ENCODE results near the gene EIF3M. TPM values are rescaled to one million over a fixed set of nuclear protein-coding genes. Genes with fewer than 3 reads are reported as not detected.

EIF3M gene
- total and polyA plus RNA-seq, 2 of the 8 experiments (the other 6 are each of a cell fraction or from before 2014, with no cell fraction given) = 302 to 444 TPM

- Histone ChIP-seq H2AFZ (ENCODE audit: low read length) (peak overlapping the region; percentile 49; the same call in 1 of the 2 replicates), H2BK20ac (ENCODE audit: low read length) (no peak overlapping the region)
Observed at GRCh38 chr11:32574421-32574820, 9.2 kb upstream of the EIF3M start.

More at GRCh38 chr11:32574421-32574820, 9.2 kb upstream of the EIF3M start:
- Histone ChIP-seq H4K5ac (ENCODE audit: insufficient read length, low read depth, low read length) (no peak overlapping the region), H3K27me3 (replicated peaks in 1 of 4; ENCODE audit: control insufficient read depth in 3 of 4, extremely low read depth in 1 of 4, insufficient read depth in 3 of 4, low read length in 3 of 4) (peaks cover 0 to 5% (median 3%) of the 10 kb centered on the region in 4 experiments; a peak in 3 of 7 replicates), H3K9me3 (ENCODE audit: insufficient read depth in 2 of 2, low read depth in 1 of 2, low read length in 1 of 2) (no peaks in the 10 kb centered on the region), H4K8ac (ENCODE audit: extremely low read depth, insufficient read depth, low read length) (no peak overlapping the region), H2BK15ac (ENCODE audit: low read length) (no peak overlapping the region), H2BK120ac (replicated peaks; ENCODE audit: low read depth, low read length) (no peak overlapping the region), H3K79me1 (ENCODE audit: low read depth, low read length) (no peaks in the 10 kb centered on the region), H3K36me3 (ENCODE audit: control insufficient read depth in 2 of 4, insufficient read depth in 4 of 4, low read length in 3 of 4) (no peaks in the 10 kb centered on the region), H4K20me1 (replicated peaks in 1 of 2; ENCODE audit: control insufficient read depth in 1 of 2, insufficient read depth in 2 of 2, low read length in 2 of 2) (no peaks in the 10 kb centered on the region), H3K4me2 (ENCODE audit: insufficient read depth in 1 of 2, low read depth in 2 of 2, low read length in 2 of 2) (no peak overlapping the region), H3K4ac (replicated peaks; ENCODE audit: insufficient read length, low read depth, low read length) (no peak overlapping the region), H4K91ac (replicated peaks; ENCODE audit: insufficient read length, low read length) (no peak overlapping the region), H2BK12ac (ENCODE audit: low read depth, low read length) (no peak overlapping the region; the same call in 1 of the 2 replicates), H3K56ac (replicated peaks; ENCODE audit: insufficient read length, low read depth, low read length) (no peak overlapping the region), H2AK5ac (ENCODE audit: low read depth, low read length) (no peak overlapping the region), H3K4me1 (replicated peaks in 1 of 4; ENCODE audit: control insufficient read depth in 3 of 4, insufficient read depth in 4 of 4, low read length in 3 of 4) (peaks cover 0 to 7% (median 4%) of the 10 kb centered on the region in 4 experiments; a peak in 5 of 7 replicates), H3K79me2 (ENCODE audit: control insufficient read depth in 1 of 2, insufficient read depth in 2 of 2, low read length in 2 of 2) (no peaks in the 10 kb centered on the region), H3K23ac (ENCODE audit: insufficient read length) (no peak overlapping the region), H3K27ac (ENCODE audit: low read depth, low read length) (no peak overlapping the region), H3K23me2 (ENCODE audit: low read depth, low read length) (0 out of 2 replicates have a peak, but pooled peaks cover 2% of the 10 kb centered on the region), H2BK5ac (ENCODE audit: low read depth, low read length) (no peak overlapping the region), H3K9ac (replicated peaks in 1 of 4; ENCODE audit: extremely low read depth in 1 of 4, low read depth in 3 of 4, low read length in 3 of 4) (no peak overlapping the region), H3K18ac (ENCODE audit: extremely low read depth, low read length) (no peak overlapping the region), H3K4me3 (ENCODE audit: extremely low read depth in 1 of 4, insufficient read depth in 2 of 4, low read depth in 3 of 4, low read length in 4 of 4) (no peak overlapping the region), H3K14ac (ENCODE audit: insufficient read length) (no peak overlapping the region)
- DNase-seq (ENCODE audit: low read depth in 1 of 2, low spot score in 2 of 2) (no peak), FAIRE-seq (no peak)
- TF ChIP-seq USF2 (IDR thresholded peaks at IDR 0.05; ENCODE audit: low read length) = no peak
- CTCF ChIA-PET (ENCODE audit: partially characterized antibody) = no interaction called here
- 92% methylated on average over 4 of the region's 4 CpGs; no CpG with 5 or more reads in 1 of the 2 experiments for WGBS, 2 experiments (ENCODE audit: extremely low coverage in 1 of 2, insufficient coverage in 1 of 2, insufficient read length in 1 of 2, insufficient replicate concordance in 2 of 2, low coverage in 1 of 2, low lambda C conversion rate in 2 of 2, missing lambda C conversion rate in 1 of 2)
- POLR2A ChIA-PET (ENCODE audit: partially characterized antibody) = interaction anchor here (1.4 kb wide), 1 partner anchor 9 kb away, joined by 3 read pairs; the partner anchor contains the start of gene EIF3M

All from H1 (cell line).